Gastrocnemius medialis (tissue), 4 donors: ENCODE measurements around the gene LPO.

ENCODE experiments used
- POLR2A ChIP-seq, 2 donors: fragments of 450-650 bp; IDR thresholded peaks; one replicate each; pipeline ENCODE4 v1.6.1; 2017; ENCODE audit warnings: antibody characterized with exemption in 2 of 2, mild to moderate bottlenecking in 2 of 2, moderate library complexity in 2 of 2
- TF ChIP-seq, protein P1 (sequence below), 5 experiments: fragments of 450-650 bp in 3 of 5; fragments of 200-600 bp in 2 of 5; sonication (generic) in 2 of 5; IDR thresholded peaks in 4 of 5; conservative IDR thresholded peaks in 1 of 5; 1 replicate in 4 of 5; 2 replicates in 1 of 5; pipeline ENCODE4 v1.5.1; 2016 to 2019; ENCODE audit warnings: antibody characterized with exemption in 5 of 5, mild to moderate bottlenecking in 3 of 5, moderate library complexity in 3 of 5

- TF ChIP-seq, protein P1, sequence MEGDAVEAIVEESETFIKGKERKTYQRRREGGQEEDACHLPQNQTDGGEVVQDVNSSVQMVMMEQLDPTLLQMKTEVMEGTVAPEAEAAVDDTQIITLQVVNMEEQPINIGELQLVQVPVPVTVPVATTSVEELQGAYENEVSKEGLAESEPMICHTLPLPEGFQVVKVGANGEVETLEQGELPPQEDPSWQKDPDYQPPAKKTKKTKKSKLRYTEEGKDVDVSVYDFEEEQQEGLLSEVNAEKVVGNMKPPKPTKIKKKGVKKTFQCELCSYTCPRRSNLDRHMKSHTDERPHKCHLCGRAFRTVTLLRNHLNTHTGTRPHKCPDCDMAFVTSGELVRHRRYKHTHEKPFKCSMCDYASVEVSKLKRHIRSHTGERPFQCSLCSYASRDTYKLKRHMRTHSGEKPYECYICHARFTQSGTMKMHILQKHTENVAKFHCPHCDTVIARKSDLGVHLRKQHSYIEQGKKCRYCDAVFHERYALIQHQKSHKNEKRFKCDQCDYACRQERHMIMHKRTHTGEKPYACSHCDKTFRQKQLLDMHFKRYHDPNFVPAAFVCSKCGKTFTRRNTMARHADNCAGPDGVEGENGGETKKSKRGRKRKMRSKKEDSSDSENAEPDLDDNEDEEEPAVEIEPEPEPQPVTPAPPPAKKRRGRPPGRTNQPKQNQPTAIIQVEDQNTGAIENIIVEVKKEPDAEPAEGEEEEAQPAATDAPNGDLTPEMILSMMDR (IDR thresholded peaks at IDR 0.05 in 4 of 5, conservative IDR thresholded peaks at IDR 0.05 in 1 of 5): no peak
- no peak for TF ChIP-seq POLR2A (IDR thresholded peaks at IDR 0.05)
Measured at GRCh38 chr17:58282442-58282841, 44.1 kb downstream of the LPO start.
